Activated naive CD8-positive, alpha-beta T cell (primary cell): Measurements from ENCODE around the gene KCNT1.

Experiments
- H3K27ac Mint-ChIP-seq: one replicate; pipeline ENCODE4 v1.8.0; 2021; ENCODE audit warnings: mixed read lengths
- H3K27me3 Mint-ChIP-seq: one replicate; pipeline ENCODE4 v1.8.0; 2021; ENCODE audit warnings: mixed read lengths
- H3K36me3 Mint-ChIP-seq: one replicate; pipeline ENCODE4 v1.8.0; 2021; ENCODE audit warnings: mixed read lengths
- H3K4me1 Mint-ChIP-seq: one replicate; pipeline ENCODE4 v1.8.0; 2021; ENCODE audit warnings: low read depth, mixed read lengths
- H3K4me3 Mint-ChIP-seq: one replicate; pipeline ENCODE4 v1.8.0; 2021; ENCODE audit warnings: mild to moderate bottlenecking, mixed read lengths
- H3K9me3 Mint-ChIP-seq: one replicate; pipeline ENCODE4 v1.8.0; 2021; ENCODE audit warnings: low read depth, mixed read lengths

Gene KCNT1

GRCh38 chr9:135774794-135775525, 73.0 kb downstream of the KCNT1 start:
- Mint-ChIP-seq H3K9me3 (no peaks in the 10 kb centered on the region), H3K27me3 (no peaks in the 10 kb centered on the region), H3K4me3 (no peak overlapping the region), H3K36me3 (no peaks in the 10 kb centered on the region), H3K27ac (no peak overlapping the region), H3K4me1 (no peaks in the 10 kb centered on the region)

- Mint-ChIP-seq H3K9me3 (no peaks in the 10 kb centered on the region), H3K27me3 (no peaks in the 10 kb centered on the region), H3K36me3 (no peaks in the 10 kb centered on the region), H3K4me3 (no peak overlapping the region), H3K4me1 (no peaks in the 10 kb centered on the region), H3K27ac (no peak overlapping the region)
Observed at GRCh38 chr9:135775911-135776310, 73.9 kb downstream of the KCNT1 start.

DNA sequence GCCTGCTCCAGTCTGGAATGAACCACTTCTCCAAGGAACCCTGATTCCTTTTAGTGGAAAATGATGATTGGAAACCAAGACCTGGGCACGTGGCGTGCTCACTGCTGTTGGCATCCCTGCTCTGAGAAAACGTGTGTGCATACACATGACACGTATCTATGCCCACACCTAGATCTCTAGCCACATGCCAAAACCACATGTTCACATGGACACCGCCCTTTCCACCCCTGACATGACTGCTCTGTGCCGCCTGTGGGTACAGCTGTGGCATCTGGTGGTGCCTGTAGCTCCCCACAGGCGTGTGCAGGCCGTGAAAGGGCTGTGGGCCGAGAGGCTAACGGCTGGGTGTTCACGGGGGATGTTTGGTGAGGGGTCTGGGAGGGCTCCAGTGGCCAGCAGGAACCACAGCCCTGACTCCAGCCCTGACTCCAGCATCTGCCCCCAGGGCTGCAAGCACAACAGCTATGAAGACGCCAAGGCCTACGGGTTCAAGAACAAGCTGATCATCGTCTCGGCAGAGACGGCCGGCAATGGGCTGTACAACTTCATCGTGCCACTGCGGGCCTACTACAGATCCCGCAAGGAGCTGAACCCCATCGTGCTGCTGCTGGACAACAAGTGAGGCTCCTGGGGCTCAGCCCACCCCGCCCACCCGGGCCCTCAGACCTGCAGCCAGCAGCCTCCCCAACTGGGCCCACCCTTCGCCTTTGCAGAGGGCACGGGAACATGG, 75.1 kb downstream of the KCNT1 start:
- no peaks in the 10 kb centered on the region for H3K4me1 Mint-ChIP-seq
- no peak overlapping the region for H3K27ac Mint-ChIP-seq
- H3K27me3 Mint-ChIP-seq, result no peaks in the 10 kb centered on the region
- no peak overlapping the region for H3K4me3 Mint-ChIP-seq
- H3K36me3 Mint-ChIP-seq, result no peaks in the 10 kb centered on the region
- no peaks in the 10 kb centered on the region for H3K9me3 Mint-ChIP-seq

GRCh38 chr9:135777623-135778177, 75.7 kb downstream of the KCNT1 start:
- no peaks in the 10 kb centered on the region for H3K9me3 Mint-ChIP-seq
- H3K36me3 Mint-ChIP-seq, result no peaks in the 10 kb centered on the region
- no peaks in the 10 kb centered on the region for H3K4me1 Mint-ChIP-seq
- H3K27me3 Mint-ChIP-seq, result no peaks in the 10 kb centered on the region
- H3K27ac Mint-ChIP-seq, result no peak overlapping the region
- H3K4me3 Mint-ChIP-seq, result no peak overlapping the region

GRCh38 chr9:135778421-135778820, 76.4 kb downstream of the KCNT1 start:
- Mint-ChIP-seq H3K9me3 (no peaks in the 10 kb centered on the region), H3K36me3 (no peaks in the 10 kb centered on the region), H3K27me3 (no peaks in the 10 kb centered on the region), H3K4me3 (no peak overlapping the region), H3K4me1 (no peaks in the 10 kb centered on the region), H3K27ac (no peak overlapping the region)

GRCh38 chr9:135779571-135779970, 77.6 kb downstream of the KCNT1 start:
- Mint-ChIP-seq H3K4me1 (no peaks in the 10 kb centered on the region), H3K27me3 (no peaks in the 10 kb centered on the region), H3K36me3 (no peaks in the 10 kb centered on the region), H3K9me3 (no peaks in the 10 kb centered on the region), H3K27ac (no peak overlapping the region), H3K4me3 (no peak overlapping the region)

- no peaks in the 10 kb centered on the region for H3K36me3 Mint-ChIP-seq
- no peaks in the 10 kb centered on the region for H3K9me3 Mint-ChIP-seq
- H3K27ac Mint-ChIP-seq, result no peak overlapping the region
- H3K4me3 Mint-ChIP-seq, result no peak overlapping the region
- H3K4me1 Mint-ChIP-seq, result no peaks in the 10 kb centered on the region
- H3K27me3 Mint-ChIP-seq, result no peaks in the 10 kb centered on the region
Observed at GRCh38 chr9:135780086-135780485, 78.1 kb downstream of the KCNT1 start.

GRCh38 chr9:135780626-135781025, 78.6 kb downstream of the KCNT1 start:
- Mint-ChIP-seq H3K27me3 (no peaks in the 10 kb centered on the region), H3K27ac (no peak overlapping the region), H3K36me3 (no peaks in the 10 kb centered on the region), H3K4me1 (no peaks in the 10 kb centered on the region), H3K9me3 (no peaks in the 10 kb centered on the region), H3K4me3 (no peak overlapping the region)

- Mint-ChIP-seq H3K27ac (no peak overlapping the region), H3K27me3 (no peaks in the 10 kb centered on the region), H3K36me3 (no peaks in the 10 kb centered on the region), H3K9me3 (no peaks in the 10 kb centered on the region), H3K4me3 (no peak overlapping the region), H3K4me1 (no peaks in the 10 kb centered on the region)
Observed at GRCh38 chr9:135782946-135783345, 81.0 kb downstream of the KCNT1 start.

- Mint-ChIP-seq H3K27me3 (no peaks in the 10 kb centered on the region), H3K36me3 (no peaks in the 10 kb centered on the region), H3K4me1 (no peaks in the 10 kb centered on the region), H3K4me3 (no peak overlapping the region), H3K27ac (no peak overlapping the region), H3K9me3 (no peaks in the 10 kb centered on the region)
Observed at GRCh38 chr9:135783540-135784245, 81.7 kb downstream of the KCNT1 start.

GRCh38 chr9:135785013-135785575, 83.1 kb downstream of the KCNT1 start:
- Mint-ChIP-seq H3K27ac (no peak overlapping the region), H3K27me3 (no peaks in the 10 kb centered on the region), H3K4me3 (no peak overlapping the region), H3K4me1 (no peaks in the 10 kb centered on the region), H3K9me3 (no peaks in the 10 kb centered on the region), H3K36me3 (no peaks in the 10 kb centered on the region)

DNA sequence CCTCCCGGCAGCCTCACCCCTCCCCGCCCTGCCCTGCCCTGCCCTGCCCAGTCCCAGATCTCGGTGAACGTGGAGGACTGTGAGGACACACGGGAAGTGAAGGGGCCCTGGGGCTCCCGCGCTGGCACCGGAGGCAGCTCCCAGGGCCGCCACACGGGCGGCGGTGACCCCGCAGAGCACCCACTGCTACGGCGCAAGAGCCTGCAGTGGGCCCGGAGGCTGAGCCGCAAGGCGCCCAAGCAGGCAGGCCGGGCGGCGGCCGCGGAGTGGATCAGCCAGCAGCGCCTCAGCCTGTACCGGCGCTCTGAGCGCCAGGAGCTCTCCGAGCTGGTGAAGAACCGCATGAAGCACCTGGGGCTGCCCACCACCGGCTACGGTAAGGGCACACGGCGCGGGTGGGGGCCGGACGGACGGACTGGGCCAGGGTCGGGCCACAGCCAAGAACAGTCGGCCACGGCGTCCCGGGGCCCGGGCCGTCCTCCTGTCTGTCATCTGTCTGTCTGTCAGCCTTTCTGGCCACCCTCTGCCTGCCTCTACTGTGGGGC, 84.2 kb downstream of the KCNT1 start:
- no peaks in the 10 kb centered on the region for H3K27me3 Mint-ChIP-seq
- H3K4me1 Mint-ChIP-seq, result no peaks in the 10 kb centered on the region
- H3K36me3 Mint-ChIP-seq, result no peaks in the 10 kb centered on the region
- H3K4me3 Mint-ChIP-seq, result no peak overlapping the region
- H3K9me3 Mint-ChIP-seq, result no peaks in the 10 kb centered on the region
- H3K27ac Mint-ChIP-seq, result no peak overlapping the region

DNA sequence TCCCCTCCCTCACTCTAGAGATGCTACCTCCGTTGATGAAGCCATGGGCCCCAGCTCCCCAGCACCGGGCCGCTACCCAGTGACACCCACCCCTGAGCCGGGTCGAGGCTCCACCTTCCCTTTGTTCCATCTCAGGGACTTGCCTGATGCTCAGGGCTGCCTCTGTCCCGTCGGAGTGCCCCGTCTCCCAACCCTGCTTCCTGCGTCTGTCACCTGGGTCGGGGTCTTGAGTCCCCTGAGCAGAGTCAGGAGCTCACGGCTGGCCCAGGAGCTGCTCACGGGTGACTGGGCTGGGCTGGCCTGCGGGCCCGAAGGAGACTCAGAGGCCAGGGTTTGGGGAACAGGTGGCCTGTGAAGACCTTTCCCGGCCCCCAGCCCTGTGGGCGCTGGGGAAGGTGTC, 85.3 kb downstream of the KCNT1 start:
- no peak overlapping the region for H3K27ac Mint-ChIP-seq
- H3K9me3 Mint-ChIP-seq, result no peaks in the 10 kb centered on the region
- H3K4me1 Mint-ChIP-seq, result no peaks in the 10 kb centered on the region
- no peak overlapping the region for H3K4me3 Mint-ChIP-seq
- no peaks in the 10 kb centered on the region for H3K36me3 Mint-ChIP-seq
- H3K27me3 Mint-ChIP-seq, result no peaks in the 10 kb centered on the region

GRCh38 chr9:135787776-135788575, 86.0 kb downstream of the KCNT1 start:
- Mint-ChIP-seq H3K4me1 (no peaks in the 10 kb centered on the region), H3K4me3 (no peak overlapping the region), H3K27me3 (no peaks in the 10 kb centered on the region), H3K27ac (no peak overlapping the region), H3K9me3 (no peaks in the 10 kb centered on the region), H3K36me3 (no peaks in the 10 kb centered on the region)
